Breast epithelium (tissue), 3 donors: ENCODE results near the gene MICAL2.

Experiments
- POLR2A ChIP-seq: fragments of 450-650 bp; IDR thresholded peaks from one replicate; pipeline ENCODE4 v1.6.1; 2016; ENCODE audit warnings: antibody characterized with exemption, mild to moderate bottlenecking, moderate library complexity
- TF ChIP-seq, protein P1 (sequence below), 3 donors: fragments of 450-650 bp; IDR thresholded peaks; one replicate each; pipeline ENCODE4 v1.5.1; 2016 to 2017; ENCODE audit warnings: antibody characterized with exemption in 3 of 3, mild to moderate bottlenecking in 3 of 3, moderate library complexity in 3 of 3

GRCh38 chr11:12133547-12134235, 23.3 kb downstream of the MICAL2 start:
- TF ChIP-seq, protein P1, sequence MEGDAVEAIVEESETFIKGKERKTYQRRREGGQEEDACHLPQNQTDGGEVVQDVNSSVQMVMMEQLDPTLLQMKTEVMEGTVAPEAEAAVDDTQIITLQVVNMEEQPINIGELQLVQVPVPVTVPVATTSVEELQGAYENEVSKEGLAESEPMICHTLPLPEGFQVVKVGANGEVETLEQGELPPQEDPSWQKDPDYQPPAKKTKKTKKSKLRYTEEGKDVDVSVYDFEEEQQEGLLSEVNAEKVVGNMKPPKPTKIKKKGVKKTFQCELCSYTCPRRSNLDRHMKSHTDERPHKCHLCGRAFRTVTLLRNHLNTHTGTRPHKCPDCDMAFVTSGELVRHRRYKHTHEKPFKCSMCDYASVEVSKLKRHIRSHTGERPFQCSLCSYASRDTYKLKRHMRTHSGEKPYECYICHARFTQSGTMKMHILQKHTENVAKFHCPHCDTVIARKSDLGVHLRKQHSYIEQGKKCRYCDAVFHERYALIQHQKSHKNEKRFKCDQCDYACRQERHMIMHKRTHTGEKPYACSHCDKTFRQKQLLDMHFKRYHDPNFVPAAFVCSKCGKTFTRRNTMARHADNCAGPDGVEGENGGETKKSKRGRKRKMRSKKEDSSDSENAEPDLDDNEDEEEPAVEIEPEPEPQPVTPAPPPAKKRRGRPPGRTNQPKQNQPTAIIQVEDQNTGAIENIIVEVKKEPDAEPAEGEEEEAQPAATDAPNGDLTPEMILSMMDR (IDR thresholded peaks at IDR 0.05): no peak
- no peak for TF ChIP-seq POLR2A
